GM12878 (cell line): ENCODE measurements around the gene CFAP300. TPM values are rescaled to one million over a fixed set of nuclear protein-coding genes. Genes with fewer than 3 reads are reported as not detected.

Experiments
- HDGF ChIP-seq: fragments of 450-650 bp; IDR thresholded peaks from 2 replicates; pipeline ENCODE4 v1.6.1; 2016; ENCODE audit warnings: antibody characterized with exemption
- KDM1A ChIP-seq: fragments of 200-600 bp; sonication (generic); IDR thresholded peaks from 2 replicates; pipeline ENCODE4 v1.6.1; 2016; ENCODE audit warnings: borderline replicate concordance
- REST ChIP-seq: IDR thresholded peaks from 2 replicates; pipeline ENCODE4 v1.6.1; 2012; ENCODE audit warnings: mild to moderate bottlenecking, low read depth, low read length
- polyA plus RNA-seq, 11 experiments: library from polyadenylated mRNA; depleted of rRNA in 4 of 11; unstranded in 6 of 11; stranded (reverse) in 5 of 11; fragments of >200 nt; fragmentation: Nextera tagmentation in 4 of 11; fragmentation: Illumina TruSeq in 1 of 11; extraction: Ambion mirVana in 4 of 11; extraction: Trizol in 1 of 11; gene quantifications; 1 replicate in 1 of 11; 2 replicates in 10 of 11; pipeline versions ENCODE4 v1.2.1 to v1.2.3, GENCODE V29; 2011 to 2016; ENCODE audit warnings: inconsistent platforms in 2 of 11, missing spikeins in 2 of 11, low read depth in 1 of 11
- total RNA-seq, 4 experiments: library from RNA; depleted of rRNA in 3 of 4; stranded (reverse); fragments of >200 nt in 3 of 4; fragmentation: Illumina TruSeq in 1 of 4; extraction: Trizol in 1 of 4; gene quantifications; 2 replicates each; pipeline versions ENCODE4 v1.2.1 to v1.2.3, GENCODE V29; 2013 to 2021
- TF ChIP-seq, protein P1 (sequence below): fragments of 450-650 bp; conservative IDR thresholded peaks from 2 replicates; pipeline ENCODE4 v1.6.1; 2017; ENCODE audit warnings: mild to moderate bottlenecking, moderate library complexity
- TF ChIP-seq, protein P2 (sequence below), 3 experiments: IDR thresholded peaks in 2 of 3; conservative IDR thresholded peaks in 1 of 3; 2 replicates each; pipeline ENCODE4 v1.5.1; 2011; ENCODE audit warnings: low read depth in 3 of 3, low read length in 3 of 3, mild to moderate bottlenecking in 3 of 3, control low read depth in 2 of 3, moderate library complexity in 2 of 3, inconsistent platforms in 1 of 3, mixed read lengths in 1 of 3; ENCODE audit not compliant: control insufficient read depth in 2 of 3, insufficient read depth in 1 of 3; ENCODE audit errors: extremely low read depth in 1 of 3

Gene CFAP300
- total and polyA plus RNA-seq, 10 of the 15 experiments (the other 5 are each of a cell fraction or from before 2014, with no cell fraction given) = not detected

DNA sequence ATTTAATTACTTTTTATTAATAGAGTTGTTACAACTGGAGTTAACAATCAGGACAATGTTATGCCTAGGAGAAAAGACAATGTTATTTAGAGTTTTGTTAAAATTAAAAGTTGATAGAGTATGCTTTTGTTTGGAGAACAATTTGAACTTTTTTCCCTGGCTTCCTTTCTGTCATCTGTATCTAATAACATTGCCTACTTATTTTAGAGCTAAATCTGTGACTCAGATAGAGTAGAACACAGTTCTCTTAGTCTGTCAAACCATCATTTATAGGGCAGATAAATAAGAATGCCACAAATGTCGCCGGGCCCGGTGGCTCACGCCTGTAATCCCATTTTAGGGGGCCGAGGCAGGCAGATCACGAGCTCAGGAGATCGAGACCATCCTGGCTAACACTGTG lies 34.1 kb downstream of the CFAP300 start (continued):
- TF ChIP-seq REST = no peak
- TF ChIP-seq, protein P1, sequence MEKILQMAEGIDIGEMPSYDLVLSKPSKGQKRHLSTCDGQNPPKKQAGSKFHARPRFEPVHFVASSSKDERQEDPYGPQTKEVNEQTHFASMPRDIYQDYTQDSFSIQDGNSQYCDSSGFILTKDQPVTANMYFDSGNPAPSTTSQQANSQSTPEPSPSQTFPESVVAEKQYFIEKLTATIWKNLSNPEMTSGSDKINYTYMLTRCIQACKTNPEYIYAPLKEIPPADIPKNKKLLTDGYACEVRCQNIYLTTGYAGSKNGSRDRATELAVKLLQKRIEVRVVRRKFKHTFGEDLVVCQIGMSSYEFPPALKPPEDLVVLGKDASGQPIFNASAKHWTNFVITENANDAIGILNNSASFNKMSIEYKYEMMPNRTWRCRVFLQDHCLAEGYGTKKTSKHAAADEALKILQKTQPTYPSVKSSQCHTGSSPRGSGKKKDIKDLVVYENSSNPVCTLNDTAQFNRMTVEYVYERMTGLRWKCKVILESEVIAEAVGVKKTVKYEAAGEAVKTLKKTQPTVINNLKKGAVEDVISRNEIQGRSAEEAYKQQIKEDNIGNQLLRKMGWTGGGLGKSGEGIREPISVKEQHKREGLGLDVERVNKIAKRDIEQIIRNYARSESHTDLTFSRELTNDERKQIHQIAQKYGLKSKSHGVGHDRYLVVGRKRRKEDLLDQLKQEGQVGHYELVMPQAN = no peak
- TF ChIP-seq, protein P2, sequence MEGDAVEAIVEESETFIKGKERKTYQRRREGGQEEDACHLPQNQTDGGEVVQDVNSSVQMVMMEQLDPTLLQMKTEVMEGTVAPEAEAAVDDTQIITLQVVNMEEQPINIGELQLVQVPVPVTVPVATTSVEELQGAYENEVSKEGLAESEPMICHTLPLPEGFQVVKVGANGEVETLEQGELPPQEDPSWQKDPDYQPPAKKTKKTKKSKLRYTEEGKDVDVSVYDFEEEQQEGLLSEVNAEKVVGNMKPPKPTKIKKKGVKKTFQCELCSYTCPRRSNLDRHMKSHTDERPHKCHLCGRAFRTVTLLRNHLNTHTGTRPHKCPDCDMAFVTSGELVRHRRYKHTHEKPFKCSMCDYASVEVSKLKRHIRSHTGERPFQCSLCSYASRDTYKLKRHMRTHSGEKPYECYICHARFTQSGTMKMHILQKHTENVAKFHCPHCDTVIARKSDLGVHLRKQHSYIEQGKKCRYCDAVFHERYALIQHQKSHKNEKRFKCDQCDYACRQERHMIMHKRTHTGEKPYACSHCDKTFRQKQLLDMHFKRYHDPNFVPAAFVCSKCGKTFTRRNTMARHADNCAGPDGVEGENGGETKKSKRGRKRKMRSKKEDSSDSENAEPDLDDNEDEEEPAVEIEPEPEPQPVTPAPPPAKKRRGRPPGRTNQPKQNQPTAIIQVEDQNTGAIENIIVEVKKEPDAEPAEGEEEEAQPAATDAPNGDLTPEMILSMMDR (IDR thresholded peaks at IDR 0.05 in 2 of 3, conservative IDR thresholded peaks at IDR 0.05 in 1 of 3; ENCODE audit: control insufficient read depth in 2 of 3, extremely low read depth in 1 of 3, insufficient read depth in 1 of 3, low read depth in 3 of 3, low read length in 3 of 3) = no peak
- no peak for TF ChIP-seq KDM1A
- no peak for TF ChIP-seq HDGF
